ENCODE data around the gene DMD.

DMD gene

GRCh38 chrX:31340587-31340986, 1870.8 kb downstream of the DMD start:
- TF ChIP-seq, protein P1, sequence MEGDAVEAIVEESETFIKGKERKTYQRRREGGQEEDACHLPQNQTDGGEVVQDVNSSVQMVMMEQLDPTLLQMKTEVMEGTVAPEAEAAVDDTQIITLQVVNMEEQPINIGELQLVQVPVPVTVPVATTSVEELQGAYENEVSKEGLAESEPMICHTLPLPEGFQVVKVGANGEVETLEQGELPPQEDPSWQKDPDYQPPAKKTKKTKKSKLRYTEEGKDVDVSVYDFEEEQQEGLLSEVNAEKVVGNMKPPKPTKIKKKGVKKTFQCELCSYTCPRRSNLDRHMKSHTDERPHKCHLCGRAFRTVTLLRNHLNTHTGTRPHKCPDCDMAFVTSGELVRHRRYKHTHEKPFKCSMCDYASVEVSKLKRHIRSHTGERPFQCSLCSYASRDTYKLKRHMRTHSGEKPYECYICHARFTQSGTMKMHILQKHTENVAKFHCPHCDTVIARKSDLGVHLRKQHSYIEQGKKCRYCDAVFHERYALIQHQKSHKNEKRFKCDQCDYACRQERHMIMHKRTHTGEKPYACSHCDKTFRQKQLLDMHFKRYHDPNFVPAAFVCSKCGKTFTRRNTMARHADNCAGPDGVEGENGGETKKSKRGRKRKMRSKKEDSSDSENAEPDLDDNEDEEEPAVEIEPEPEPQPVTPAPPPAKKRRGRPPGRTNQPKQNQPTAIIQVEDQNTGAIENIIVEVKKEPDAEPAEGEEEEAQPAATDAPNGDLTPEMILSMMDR (IDR thresholded peaks at IDR 0.05; ENCODE audit: control insufficient read depth, insufficient read depth, low read depth, low read length, missing control alignments) = no peak
- H3K4me3 ChIP-seq (ENCODE audit: control insufficient read depth, low read depth, low read length) = no peak overlapping the region
- no peak for DNase-seq (ENCODE audit: low read depth)

DNA sequence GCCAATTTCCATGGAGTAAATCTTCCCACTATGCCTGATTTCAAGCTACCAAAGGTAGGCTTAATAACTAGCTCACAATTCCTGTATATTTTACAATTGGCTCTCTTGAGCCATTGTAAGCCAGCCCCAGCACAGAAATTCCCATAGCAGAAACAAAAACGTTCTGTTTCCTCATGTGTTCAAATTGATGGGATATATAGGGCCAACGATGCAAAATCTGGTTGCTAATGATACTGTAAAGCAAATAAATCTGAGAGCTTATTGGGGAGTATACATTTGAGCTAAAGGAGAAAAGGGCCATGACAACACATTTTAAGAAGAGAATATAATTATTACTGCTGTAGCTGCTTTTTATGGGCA, 1872.4 kb downstream of the DMD start:
- DNase-seq (ENCODE audit: low read depth) = no peak
- no peak overlapping the region for H3K4me3 ChIP-seq (ENCODE audit: control insufficient read depth, low read depth, low read length)
- TF ChIP-seq, protein P1 (IDR thresholded peaks at IDR 0.05; ENCODE audit: control insufficient read depth, insufficient read depth, low read depth, low read length, missing control alignments) = no peak

DNA sequence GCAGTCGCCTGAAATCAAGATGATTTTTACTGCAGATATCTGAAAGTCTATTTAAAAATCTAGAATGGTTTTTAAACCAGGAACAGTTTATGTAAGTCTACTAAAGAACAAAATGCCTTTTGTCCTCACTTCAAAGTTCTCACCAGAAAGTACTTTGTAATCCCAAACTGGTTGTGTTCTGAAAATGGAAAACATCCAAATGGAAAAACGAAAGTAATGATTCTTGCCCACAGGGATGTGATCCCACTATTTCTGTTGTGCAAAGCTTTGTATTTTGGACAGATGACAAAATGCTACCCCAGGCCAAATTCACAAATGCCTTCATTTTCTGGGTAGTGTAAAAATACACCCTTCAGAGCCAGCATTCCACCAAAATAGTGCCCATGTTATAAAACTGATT, 1874.0 kb downstream of the DMD start:
- TF ChIP-seq, protein P1 (IDR thresholded peaks at IDR 0.05; ENCODE audit: control insufficient read depth, insufficient read depth, low read depth, low read length, missing control alignments) = no peak
- H3K4me3 ChIP-seq (ENCODE audit: control insufficient read depth, low read depth, low read length) = no peak overlapping the region
- DNase-seq (ENCODE audit: low read depth) = no peak

DNA sequence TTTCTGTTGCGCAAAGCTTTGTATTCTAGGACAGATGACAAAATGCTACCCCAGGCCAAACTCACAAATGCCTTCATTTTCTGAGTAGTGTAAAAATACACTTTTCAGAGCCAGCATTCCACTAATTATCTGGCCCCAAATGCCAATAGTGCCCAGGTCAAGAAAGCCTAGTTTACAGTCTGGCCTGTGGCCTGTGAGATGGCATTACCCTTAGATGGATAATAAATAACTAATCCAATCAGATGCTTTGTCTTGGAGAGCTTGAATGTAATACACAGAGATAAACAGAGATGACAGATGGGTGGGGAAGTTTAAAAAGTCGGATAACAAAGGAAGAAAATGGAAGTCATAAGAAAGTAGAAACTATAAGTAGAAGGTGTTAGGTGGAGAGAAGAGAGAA, 1874.9 kb downstream of the DMD start:
- DNase-seq (ENCODE audit: low read depth) = no peak
- TF ChIP-seq, protein P1 (IDR thresholded peaks at IDR 0.05; ENCODE audit: control insufficient read depth, insufficient read depth, low read depth, low read length, missing control alignments) = no peak
- no peak overlapping the region for H3K4me3 ChIP-seq (ENCODE audit: control insufficient read depth, low read depth, low read length)

GRCh38 chrX:31334997-31335396, 1876.4 kb downstream of the DMD start:
- TF ChIP-seq, protein P1 (IDR thresholded peaks at IDR 0.05; ENCODE audit: control insufficient read depth, insufficient read depth, low read depth, low read length, missing control alignments) = no peak
- H3K4me3 ChIP-seq (ENCODE audit: control insufficient read depth, low read depth, low read length) = no peak overlapping the region
- no peak for DNase-seq (ENCODE audit: low read depth)

DNA sequence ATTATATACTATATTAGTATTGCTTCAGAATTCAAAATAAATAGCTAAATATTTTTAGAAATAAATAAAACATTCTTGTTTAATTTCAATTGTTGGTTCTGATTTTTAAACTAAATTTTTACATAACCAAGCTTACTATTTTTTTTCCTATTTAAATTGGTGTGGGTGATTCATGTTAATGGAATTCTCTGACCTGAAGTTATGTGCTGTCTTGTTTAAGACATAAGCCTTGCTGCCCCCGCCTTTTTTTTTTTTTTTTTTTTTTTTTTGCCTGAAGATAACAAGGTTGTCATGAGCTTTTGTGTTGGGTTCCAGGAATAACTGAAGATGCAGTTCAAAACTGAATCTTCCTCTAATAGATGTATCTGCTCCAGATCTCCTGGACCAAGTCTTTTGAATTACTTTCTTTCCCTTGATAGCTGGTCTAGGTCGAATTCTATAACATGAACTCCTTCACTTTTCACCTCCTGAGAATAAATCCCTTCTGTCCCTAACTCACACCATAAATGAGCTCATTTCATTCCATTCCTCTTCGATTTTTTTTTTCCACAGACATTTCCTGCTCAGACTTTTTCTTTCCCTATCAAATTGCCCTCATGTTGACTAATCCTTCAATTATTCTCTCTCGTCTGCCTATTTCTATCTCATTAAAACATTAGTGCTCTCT, 1878.1 kb downstream of the DMD start:
- TF ChIP-seq, protein P1 (IDR thresholded peaks at IDR 0.05; ENCODE audit: control insufficient read depth, insufficient read depth, low read depth, low read length, missing control alignments) = no peak
- DNase-seq (ENCODE audit: low read depth) = peak; percentile 59
- H3K4me3 ChIP-seq (ENCODE audit: control insufficient read depth, low read depth, low read length) = no peak overlapping the region
